Activated B cell treated with CpG ODN at 0.5 μM for 24 hours (primary cell): ENCODE results near the gene TNP2. TPM values are rescaled to one million over a fixed set of nuclear protein-coding genes. Genes with fewer than 3 reads are reported as not detected.
"Not testable (repeated sequence)": the region's sequence is repeated elsewhere in the genome, so short reads cannot be mapped to it uniquely, and the experiment has no call there.

Experiments
- ATAC-seq: fragments of 200-7000 bp; cut with Tn5 transposase; one replicate; pipeline ENCODE4 v1.10.0; 2021; ENCODE audit warnings: low read depth, mild to moderate bottlenecking, moderate library complexity
- CTCF ChIA-PET: fragments of 350-600 bp; sonication (Branson Sonifier 250); formaldehyde crosslinking; loops from one replicate; lab custom pipeline; 2021; ENCODE audit warnings: antibody characterized with exemption; lab: Charles Lee
- POLR2A ChIA-PET: fragments of 350-600 bp; sonication (Branson Sonifier 250); formaldehyde crosslinking; loops from one replicate; lab custom pipeline; 2021; ENCODE audit warnings: antibody characterized with exemption; lab: Charles Lee
- DNase-seq: peaks from one replicate; pipeline ENCODE4 v3.0.0; 2022
- H3K27ac Mint-ChIP-seq: one replicate; pipeline ENCODE4 v1.8.0; 2020; ENCODE audit warnings: mixed read lengths
- H3K27me3 Mint-ChIP-seq: one replicate; pipeline ENCODE4 v1.8.0; 2021; ENCODE audit warnings: mixed read lengths
- H3K36me3 Mint-ChIP-seq: one replicate; pipeline ENCODE4 v1.8.0; 2021; ENCODE audit warnings: low read depth, mixed read lengths
- H3K4me1 Mint-ChIP-seq: one replicate; pipeline ENCODE4 v1.8.0; 2021; ENCODE audit warnings: mixed read lengths
- H3K4me3 Mint-ChIP-seq: one replicate; pipeline ENCODE4 v1.8.0; 2020; ENCODE audit warnings: mild to moderate bottlenecking, mixed read lengths
- H3K9me3 Mint-ChIP-seq: one replicate; pipeline ENCODE4 v1.8.0; 2020; ENCODE audit warnings: mixed read lengths
- CTCF ChIP-seq: fragments of 200-600 bp; IDR thresholded peaks from one replicate; pipeline ENCODE4 v1.8.0; 2022; ENCODE audit warnings: antibody characterized with exemption, mild to moderate bottlenecking
- intact Hi-C: fragments of 100-400 bp; cut with micrococcal nuclease; formaldehyde crosslinking; loops from one replicate; pipeline ENCODE4 v1.15.1; 2024
- total RNA-seq: library from RNA; stranded (reverse); gene quantifications from 2 replicates; pipeline ENCODE4 v1.2.3, GENCODE V29; 2022

TNP2 gene
- total RNA-seq, 1 donor from 2014 or later = not detected

GRCh38 chr16:11300560-11300892, 31.4 kb upstream of the TNP2 start:
- intact Hi-C loops = no loop called here
- CTCF ChIA-PET = interaction anchor here (0.7 to 4.3 kb wide), 2 partner anchors 11 to 43 kb away, joined by 3 to 94 read pairs; partner anchors contain the start of gene SOCS1
- Mint-ChIP-seq H3K4me3 (no peak overlapping the region), H3K9me3 (no peaks in the 10 kb centered on the region), H3K27me3 (no peaks in the 10 kb centered on the region), H3K36me3 (no peaks in the 10 kb centered on the region), H3K4me1 (peaks cover 55% of the 10 kb centered on the region), H3K27ac (no peak overlapping the region)
- no peak for ATAC-seq
- no peak for TF ChIP-seq CTCF
- DNase-seq = no peak
- POLR2A ChIA-PET = interaction anchor here (0.8 to 5.7 kb wide), 7 partner anchors 9 to 361 kb away, joined by 3 to 197 read pairs (median 12); partner anchors contain the start of gene SOCS1

- ATAC-seq (no peak), DNase-seq (no peak)
- CTCF ChIA-PET = interaction anchor here (0.7 to 4.3 kb wide), 3 partner anchors 11 to 43 kb away, joined by 3 to 94 read pairs (median 28); partner anchors contain the start of gene SOCS1
- POLR2A ChIA-PET = interaction anchor here (0.5 to 5.7 kb wide), 10 partner anchors 10 to 421 kb away, joined by 3 to 197 read pairs (median 9); partner anchors contain the start of gene SOCS1
- H3K27me3 Mint-ChIP-seq = no peaks in the 10 kb centered on the region
- peaks cover 55% of the 10 kb centered on the region for H3K4me1 Mint-ChIP-seq
- H3K27ac Mint-ChIP-seq = peak overlapping the region; percentile 18
- intact Hi-C loops = loop anchor here (5.0 kb wide), 1 partner anchor 223 kb away; no protein-coding TSS in a partner anchor
- no peak overlapping the region for H3K4me3 Mint-ChIP-seq
- no peak for TF ChIP-seq CTCF
- H3K9me3 Mint-ChIP-seq = no peaks in the 10 kb centered on the region
- no peaks in the 10 kb centered on the region for H3K36me3 Mint-ChIP-seq
Observed at GRCh38 chr16:11299865-11300559, 30.9 kb upstream of the TNP2 start.

- CTCF ChIA-PET = interaction anchor here (1.1 to 4.3 kb wide), 10 partner anchors 10 to 345 kb away, joined by 3 to 94 read pairs (median 15); partner anchors contain the start of gene SOCS1
- Mint-ChIP-seq H3K4me1 (peaks cover 60% of the 10 kb centered on the region), H3K27ac (peak overlapping the region; percentile 82), H3K4me3 (peak overlapping the region; percentile 54)
- not testable (repeated sequence) for H3K36me3 Mint-ChIP-seq, H3K9me3 Mint-ChIP-seq, ATAC-seq, H3K27me3 Mint-ChIP-seq, DNase-seq
- intact Hi-C loops = loop anchor here (5.0 kb wide), 1 partner anchor 222 kb away; no protein-coding TSS in a partner anchor
- POLR2A ChIA-PET = interaction anchor here (0.6 to 5.7 kb wide), 13 partner anchors 11 to 420 kb away, joined by 3 to 197 read pairs (median 14); partner anchors contain the start of gene SOCS1
Observed at GRCh38 chr16:11298950-11299547, 29.9 kb upstream of the TNP2 start.

- ATAC-seq = no peak
- intact Hi-C loops = loop anchor here (5.0 kb wide), 1 partner anchor 221 kb away; no protein-coding TSS in a partner anchor
- no peak for TF ChIP-seq CTCF
Observed at GRCh38 chr16:11298143-11298900, 29.2 kb upstream of the TNP2 start.

More at GRCh38 chr16:11298143-11298900, 29.2 kb upstream of the TNP2 start:
- peak overlapping the region; percentile 73 for H3K4me3 Mint-ChIP-seq
- H3K27me3 Mint-ChIP-seq = no peaks in the 10 kb centered on the region
- no peak for DNase-seq
- POLR2A ChIA-PET = interaction anchor here (1.0 to 5.7 kb wide), 25 partner anchors 12 to 333 kb away, joined by 3 to 197 read pairs (median 8); partner anchors contain the start of gene SOCS1
- peaks cover 67% of the 10 kb centered on the region for H3K4me1 Mint-ChIP-seq
- H3K36me3 Mint-ChIP-seq = no peaks in the 10 kb centered on the region
- peak overlapping the region; percentile 85 for H3K27ac Mint-ChIP-seq
- no peaks in the 10 kb centered on the region for H3K9me3 Mint-ChIP-seq
- CTCF ChIA-PET = interaction anchor here (1.1 to 4.3 kb wide), 17 partner anchors 11 to 345 kb away, joined by 3 to 94 read pairs (median 7); partner anchors contain the start of genes PRM2 and SOCS1
